Activated CD4-positive, alpha-beta T cell treated with anti-CD3 and anti-CD28 coated beads, Interleukin-2, amount 10 ng/mL, durations not matched to agents 7 days and 5 days (primary cell): ENCODE results near the gene RFPL3. TPM values are rescaled to one million over a fixed set of nuclear protein-coding genes. Genes with fewer than 3 reads are reported as not detected.

ENCODE experiments used
- total RNA-seq, 2 experiments: library from RNA; stranded (reverse); gene quantifications; one replicate each; pipeline ENCODE4 v1.2.3, GENCODE V29; 2021

Gene RFPL3
- total RNA-seq, 2 experiments from 2014 or later, result not detected

Other genes with a start within 250 kb of the RFPL3 start
- gene C22orf42, start 198.6 kb upstream of the RFPL3 start, total RNA-seq, result not detected
- under 1 TPM in 1 of 2 experiments, not detected in 1; 0.30 TPM for gene RFPL2, start 152.8 kb upstream of the RFPL3 start, total RNA-seq
- gene SLC5A4, start 102.5 kb upstream of the RFPL3 start, total RNA-seq, result not detected
- gene RTCB, start 54.4 kb downstream of the RFPL3 start, total RNA-seq, result 10 to 100 TPM; 49.1 to 58.5 TPM
- gene BPIFC, start 106.6 kb downstream of the RFPL3 start, total RNA-seq, result not detected
- gene FBXO7, start 116.9 kb downstream of the RFPL3 start, total RNA-seq, result 100 to 1,000 TPM in 1 of 2 experiments, 10 to 100 TPM in 1; 92.6 to 103 TPM